ENCODE results near the gene PLPPR4. TPM values are rescaled to one million over a fixed set of nuclear protein-coding genes. Genes with fewer than 3 reads are reported as not detected.
"Not testable (repeated sequence)": the region's sequence is repeated elsewhere in the genome, so short reads cannot be mapped to it uniquely, and the experiment has no call there.

The PLPPR4 gene
- total RNA-seq, 1 donor from 2014 or later: 168 TPM

DNA sequence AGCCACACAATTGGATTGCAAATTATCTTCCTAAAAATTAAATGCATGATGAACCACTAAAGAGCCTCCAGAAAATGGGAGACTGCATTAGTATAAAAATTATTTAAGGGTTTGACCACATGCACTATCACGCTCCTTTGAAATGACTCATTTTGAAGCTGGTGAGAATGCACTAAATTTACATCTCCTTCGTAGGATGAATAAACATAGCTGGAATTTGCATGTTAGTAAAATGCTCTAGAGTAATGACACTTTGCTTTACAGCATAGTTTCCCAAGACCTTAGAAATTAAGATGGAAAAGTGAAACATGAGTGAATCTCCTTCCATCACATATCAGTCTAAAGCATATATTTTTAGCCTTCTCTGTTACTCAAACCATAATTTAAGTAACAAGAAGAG lies 2.4 kb downstream of the PLPPR4 start:
- DNase-seq (ENCODE audit: low spot score in 2 of 2) (no peak), FAIRE-seq (no peak)

DNA sequence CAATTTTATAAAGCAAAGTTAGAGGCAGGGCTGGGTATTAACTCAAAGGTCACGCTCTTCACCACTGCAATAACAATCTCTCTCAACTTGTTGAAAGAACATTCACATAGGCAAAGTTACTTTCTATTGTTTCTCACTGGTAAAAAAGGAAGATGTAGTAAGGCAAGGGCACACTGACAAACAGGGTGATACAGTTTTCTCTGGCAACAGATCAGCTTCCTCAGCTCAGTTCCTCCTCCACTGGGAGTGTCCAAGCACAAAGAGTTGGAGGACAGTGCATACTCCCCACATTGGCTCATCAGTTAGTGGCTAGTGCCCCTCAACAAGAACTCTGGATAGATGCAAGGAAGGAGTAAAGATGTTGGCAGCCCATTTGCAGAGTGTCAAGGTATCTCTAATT lies 3.7 kb downstream of the PLPPR4 start:
- no peak for DNase-seq (ENCODE audit: low spot score in 2 of 2)
- FAIRE-seq: no peak

- no peak for DNase-seq (ENCODE audit: low spot score in 2 of 2)
Observed at GRCh38 chr1:99269321-99269720, 5.0 kb downstream of the PLPPR4 start.

GRCh38 chr1:99270646-99271045 lies 6.4 kb downstream of the PLPPR4 start:
- FAIRE-seq (no peak), DNase-seq (ENCODE audit: low spot score in 2 of 2) (no peak)

More at GRCh38 chr1:99269321-99269720, 5.0 kb downstream of the PLPPR4 start:
- FAIRE-seq: no peak

DNA sequence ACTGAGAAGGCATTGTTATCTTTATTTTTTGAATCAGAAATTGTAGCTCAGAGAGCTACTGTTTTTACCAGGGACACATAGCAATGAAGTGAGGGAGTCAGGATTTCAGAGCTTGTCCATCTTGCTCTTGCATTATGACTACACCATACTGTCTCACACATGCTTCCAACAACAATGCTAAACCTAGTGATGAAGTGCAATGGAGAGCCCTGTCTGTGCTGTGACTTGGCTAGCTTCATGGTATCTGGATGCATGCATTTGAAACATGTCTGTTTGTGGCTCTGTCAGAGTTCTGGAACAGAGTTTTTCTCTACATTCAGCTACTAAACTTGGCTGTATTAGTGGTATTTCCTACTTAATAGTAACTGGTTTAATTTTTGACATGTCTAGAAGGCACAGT lies 7.0 kb downstream of the PLPPR4 start:
- DNase-seq (ENCODE audit: low spot score in 2 of 2) (no peak), FAIRE-seq (no peak)

GRCh38 chr1:99277066-99277465 lies 12.8 kb downstream of the PLPPR4 start:
- no peak for FAIRE-seq
- no peak for DNase-seq (ENCODE audit: low spot score in 2 of 2)

- DNase-seq (ENCODE audit: low spot score in 2 of 2) (no peak), FAIRE-seq (no peak)
Observed at GRCh38 chr1:99279525-99279924, 15.2 kb downstream of the PLPPR4 start.

GRCh38 chr1:99281105-99281504 lies 16.8 kb downstream of the PLPPR4 start:
- DNase-seq (ENCODE audit: low spot score in 2 of 2) (no peak), FAIRE-seq (no peak)

- DNase-seq (ENCODE audit: low spot score in 2 of 2) (no peak), FAIRE-seq (no peak)
Observed at GRCh38 chr1:99282536-99282935, 18.2 kb downstream of the PLPPR4 start.

GRCh38 chr1:99283521-99283920 lies 19.2 kb downstream of the PLPPR4 start:
- DNase-seq (ENCODE audit: low spot score in 2 of 2); FAIRE-seq: not testable (repeated sequence)

- FAIRE-seq (no peak), DNase-seq (ENCODE audit: low spot score in 2 of 2) (no peak)
Observed at GRCh38 chr1:99292886-99293285, 28.6 kb downstream of the PLPPR4 start.

- DNase-seq (ENCODE audit: low spot score in 2 of 2) (no peak), FAIRE-seq (no peak)
Observed at GRCh38 chr1:99297923-99298322, 33.6 kb downstream of the PLPPR4 start.

- DNase-seq (ENCODE audit: low spot score in 2 of 2) (no peak), FAIRE-seq (no peak)
Observed at GRCh38 chr1:99304725-99305282, 40.5 kb downstream of the PLPPR4 start.

DNA sequence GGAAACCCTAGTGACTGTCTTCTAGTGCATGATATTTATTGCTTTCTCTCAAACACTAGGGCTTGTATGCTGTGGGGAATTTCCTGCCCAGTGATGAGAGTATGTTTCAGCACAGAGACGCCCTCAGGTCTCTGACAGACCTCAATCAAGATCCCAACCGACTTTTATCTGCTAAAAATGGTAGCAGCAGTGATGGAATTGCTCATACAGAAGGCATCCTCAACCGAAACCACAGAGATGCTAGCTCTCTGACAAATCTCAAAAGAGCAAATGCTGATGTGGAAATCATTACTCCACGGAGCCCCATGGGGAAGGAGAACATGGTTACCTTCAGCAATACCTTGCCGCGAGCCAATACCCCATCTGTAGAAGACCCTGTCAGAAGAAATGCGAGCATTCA lies 41.3 kb downstream of the PLPPR4 start:
- DNase-seq (ENCODE audit: low spot score in 2 of 2) (no peak), FAIRE-seq (no peak)

- DNase-seq (ENCODE audit: low spot score in 2 of 2) (no peak), FAIRE-seq (no peak)
Observed at GRCh38 chr1:99306056-99306455, 41.8 kb downstream of the PLPPR4 start.

DNA sequence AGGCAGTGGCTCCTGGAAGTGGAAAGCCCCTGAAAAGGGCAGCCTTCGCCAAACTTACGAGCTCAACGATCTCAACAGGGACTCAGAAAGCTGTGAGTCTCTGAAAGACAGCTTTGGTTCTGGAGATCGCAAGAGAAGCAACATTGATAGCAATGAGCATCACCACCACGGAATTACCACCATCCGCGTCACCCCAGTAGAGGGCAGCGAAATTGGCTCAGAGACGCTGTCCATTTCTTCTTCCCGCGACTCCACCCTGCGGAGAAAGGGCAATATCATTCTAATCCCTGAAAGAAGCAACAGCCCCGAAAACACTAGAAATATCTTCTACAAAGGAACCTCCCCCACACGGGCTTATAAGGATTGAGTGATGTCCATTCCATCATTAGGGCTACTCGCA lies 42.4 kb downstream of the PLPPR4 start:
- no peak for FAIRE-seq
- DNase-seq (ENCODE audit: low spot score in 2 of 2): no peak

DNA sequence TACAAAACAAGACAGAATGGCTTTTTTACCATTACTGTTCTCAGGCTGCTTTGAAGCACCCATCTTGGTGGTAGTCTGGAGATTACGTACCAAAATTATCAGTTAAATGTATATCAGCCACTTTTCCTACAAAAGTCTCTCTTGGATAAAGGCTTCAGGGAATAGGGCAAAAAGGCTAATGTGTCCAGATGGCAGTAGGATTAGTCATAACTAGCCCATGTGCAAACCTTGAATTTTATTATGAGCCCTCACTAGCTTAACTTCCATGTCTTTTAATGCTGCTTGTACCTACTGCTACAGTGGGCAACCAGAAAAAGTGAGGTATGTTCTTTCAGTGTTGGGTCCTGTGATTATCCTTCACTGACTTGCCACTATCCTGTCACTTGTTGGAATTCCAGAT lies 51.0 kb downstream of the PLPPR4 start:
- FAIRE-seq: no peak

DNA sequence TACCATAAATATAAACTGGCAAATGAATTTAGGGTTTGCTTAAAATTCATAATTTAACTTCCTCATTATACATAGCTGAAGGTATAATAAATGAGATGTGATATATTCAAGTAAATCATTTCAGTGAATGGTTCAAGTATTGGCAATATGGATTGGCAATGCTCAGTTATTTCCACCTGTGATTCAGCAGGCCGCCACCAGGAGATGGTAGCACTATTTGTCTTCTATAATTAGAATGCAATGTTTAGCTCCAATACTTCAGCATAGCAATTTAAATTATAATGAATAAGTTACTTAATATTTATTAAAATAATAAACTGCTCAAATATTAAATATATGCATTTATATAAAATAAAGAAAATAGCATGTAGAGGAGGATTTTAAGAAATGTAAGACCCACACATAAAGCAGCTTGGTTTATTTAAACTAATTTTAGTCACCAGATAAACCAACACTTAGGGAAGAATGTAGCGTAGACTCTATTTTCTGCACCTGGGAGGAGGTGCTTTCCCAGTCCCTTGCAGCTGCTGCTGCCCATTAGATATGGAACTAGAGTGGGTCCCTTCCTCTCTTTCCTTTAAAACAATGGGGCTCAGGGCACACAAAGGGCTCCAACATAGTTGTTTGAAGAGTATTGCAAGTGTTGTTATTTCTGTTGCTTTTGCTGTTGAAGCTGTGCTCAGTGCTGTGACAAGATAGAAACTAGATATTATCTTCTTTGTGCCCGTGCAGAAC lies 62.1 kb downstream of the PLPPR4 start:
- no peak for FAIRE-seq
- no peak for DNase-seq (ENCODE audit: low spot score in 2 of 2)

More for the DNA sequence above, 51.0 kb downstream of the PLPPR4 start:
- DNase-seq (ENCODE audit: low spot score in 2 of 2): no peak

GRCh38 chr1:99327357-99327756 lies 63.1 kb downstream of the PLPPR4 start:
- FAIRE-seq (no peak), DNase-seq (ENCODE audit: low spot score in 2 of 2) (no peak)

- FAIRE-seq (no peak), DNase-seq (ENCODE audit: low spot score in 2 of 2) (no peak)
Observed at GRCh38 chr1:99328171-99328570, 63.9 kb downstream of the PLPPR4 start.

GRCh38 chr1:99331083-99331482 lies 66.8 kb downstream of the PLPPR4 start:
- FAIRE-seq (no peak), DNase-seq (ENCODE audit: low spot score in 2 of 2) (no peak)

- DNase-seq (ENCODE audit: low spot score in 2 of 2) (no peak), FAIRE-seq (no peak)
Observed at GRCh38 chr1:99331636-99332035, 67.3 kb downstream of the PLPPR4 start.

Measured in frontal cortex (tissue), 4 donors.